ENCODE data around the gene BEND3.
"Not testable (repeated sequence)": the region's sequence is repeated elsewhere in the genome, so short reads cannot be mapped to it uniquely, and the experiment has no call there.

The BEND3 gene

DNA sequence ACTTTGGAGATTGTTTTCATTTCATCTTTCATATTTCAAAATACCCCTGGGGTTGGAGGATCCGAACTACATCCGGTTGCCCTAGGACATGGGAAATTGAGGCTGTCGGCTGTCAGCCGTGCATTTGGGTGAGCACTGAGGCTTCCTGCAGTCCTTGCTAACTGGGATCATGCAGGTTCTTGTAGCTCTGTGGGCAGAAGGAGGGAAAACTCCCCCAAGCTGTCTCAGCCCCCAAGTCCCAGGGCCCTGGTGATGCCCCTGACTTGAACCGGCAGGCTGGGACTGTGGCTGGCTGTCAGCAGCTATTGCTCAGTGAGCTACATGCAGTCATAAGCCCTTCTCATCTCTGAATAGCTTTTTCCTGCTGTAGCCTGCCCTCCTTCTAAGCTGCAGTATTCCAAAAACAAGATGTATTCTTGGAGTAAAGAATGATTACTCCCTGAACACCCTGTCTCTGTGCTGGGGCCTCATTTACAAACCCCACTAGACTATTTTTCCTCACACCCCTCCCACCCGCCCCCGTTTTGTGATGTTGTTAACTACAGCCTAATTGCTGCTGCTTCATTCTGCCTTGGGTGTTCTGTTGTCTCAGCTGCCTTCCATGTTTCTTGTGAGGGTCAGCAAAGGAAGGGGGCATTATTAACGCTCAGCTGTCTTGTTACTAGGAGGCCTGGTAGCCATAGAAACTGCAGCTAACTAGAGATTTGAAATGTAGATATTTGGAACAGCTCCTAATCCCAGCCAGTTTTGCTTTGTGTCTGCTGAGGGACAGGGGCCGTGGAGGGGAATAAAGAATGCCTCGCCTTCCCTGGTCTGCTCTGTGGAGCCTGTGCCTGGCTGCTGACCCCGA lies 69.3 kb downstream of the BEND3 start:
- peak; percentile 62 for DNase-seq (ENCODE audit: low spot score)

DNA sequence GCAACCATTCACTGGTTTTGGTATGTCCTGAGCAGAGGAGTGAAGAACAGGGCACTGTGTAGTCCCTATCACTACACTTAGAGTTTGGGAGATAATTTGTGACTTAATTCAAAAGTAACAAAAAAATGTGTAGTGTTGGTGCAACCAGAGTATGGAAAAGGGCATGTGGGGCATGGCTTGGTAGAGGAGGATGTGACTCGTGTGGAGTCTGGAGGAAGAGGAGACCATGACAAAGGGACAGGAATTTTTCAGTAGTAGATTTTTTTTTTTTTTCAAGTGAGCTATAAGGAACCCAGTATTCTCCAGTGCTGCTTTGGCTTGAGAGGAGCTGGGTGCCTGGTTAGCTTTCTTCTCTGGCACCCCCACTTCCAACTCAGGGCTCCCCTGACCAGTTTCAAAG lies 82.2 kb downstream of the BEND3 start:
- no peak for DNase-seq (ENCODE audit: low spot score)

DNA sequence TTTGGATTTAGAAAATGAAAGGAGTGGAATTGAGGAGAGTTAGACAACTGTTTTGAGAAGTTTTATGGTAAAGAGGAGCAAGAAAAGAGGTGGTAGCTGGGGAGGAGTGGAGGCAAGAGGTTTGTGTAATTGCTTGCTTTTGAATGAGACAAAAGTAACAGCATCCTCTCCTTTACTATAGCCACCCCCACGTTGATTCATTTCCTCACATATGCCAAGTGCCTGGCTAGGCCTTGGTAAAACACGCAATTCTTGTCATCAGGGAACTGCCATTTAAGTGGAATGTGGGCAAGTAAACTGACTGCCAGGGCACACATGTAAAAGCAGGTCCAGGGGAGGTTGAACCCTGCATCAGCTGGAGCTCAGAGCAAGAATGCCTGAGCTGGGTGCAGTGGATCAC lies 83.3 kb downstream of the BEND3 start:
- DNase-seq (ENCODE audit: low spot score) = no peak

DNA sequence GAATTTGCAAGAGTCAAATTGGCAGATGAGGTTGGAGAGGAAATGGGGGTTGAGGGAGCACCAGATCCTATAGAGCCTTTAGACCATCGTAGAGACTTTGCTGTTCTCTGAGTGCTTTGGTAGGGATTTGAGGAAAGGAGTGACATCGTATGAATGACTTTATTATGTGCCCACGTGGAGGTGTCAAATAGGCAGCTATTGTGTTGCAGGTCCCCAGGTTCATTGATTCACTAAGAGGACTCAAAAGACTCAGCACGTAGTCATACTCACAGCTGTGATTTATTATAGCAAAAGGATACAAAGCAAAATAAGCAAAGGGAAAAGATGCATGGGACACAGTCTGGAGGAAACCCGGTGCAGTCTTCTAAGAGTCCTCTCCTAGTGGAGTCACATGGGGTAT lies 85.2 kb downstream of the BEND3 start:
- no peak for DNase-seq (ENCODE audit: low spot score)

DNA sequence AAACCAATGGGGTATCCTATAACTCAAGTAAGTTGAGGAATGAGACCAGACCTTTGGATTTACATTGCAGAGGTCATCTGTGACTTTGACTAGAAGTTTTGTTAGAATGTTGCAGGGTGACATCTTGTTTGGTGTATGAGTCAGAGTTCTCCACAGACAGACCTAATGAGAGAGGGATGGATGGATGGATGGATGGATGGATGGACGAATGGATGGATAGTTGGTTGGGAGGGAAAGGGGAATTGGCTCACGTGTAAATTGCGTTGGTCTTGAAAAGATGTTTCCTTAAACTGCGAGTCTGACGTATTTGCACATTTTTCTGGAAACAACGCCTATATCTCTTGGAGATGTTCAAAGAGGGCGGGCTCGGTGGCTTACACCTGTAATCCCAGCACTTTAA lies 88.3 kb downstream of the BEND3 start:
- DNase-seq (ENCODE audit: low spot score) = no peak

DNA sequence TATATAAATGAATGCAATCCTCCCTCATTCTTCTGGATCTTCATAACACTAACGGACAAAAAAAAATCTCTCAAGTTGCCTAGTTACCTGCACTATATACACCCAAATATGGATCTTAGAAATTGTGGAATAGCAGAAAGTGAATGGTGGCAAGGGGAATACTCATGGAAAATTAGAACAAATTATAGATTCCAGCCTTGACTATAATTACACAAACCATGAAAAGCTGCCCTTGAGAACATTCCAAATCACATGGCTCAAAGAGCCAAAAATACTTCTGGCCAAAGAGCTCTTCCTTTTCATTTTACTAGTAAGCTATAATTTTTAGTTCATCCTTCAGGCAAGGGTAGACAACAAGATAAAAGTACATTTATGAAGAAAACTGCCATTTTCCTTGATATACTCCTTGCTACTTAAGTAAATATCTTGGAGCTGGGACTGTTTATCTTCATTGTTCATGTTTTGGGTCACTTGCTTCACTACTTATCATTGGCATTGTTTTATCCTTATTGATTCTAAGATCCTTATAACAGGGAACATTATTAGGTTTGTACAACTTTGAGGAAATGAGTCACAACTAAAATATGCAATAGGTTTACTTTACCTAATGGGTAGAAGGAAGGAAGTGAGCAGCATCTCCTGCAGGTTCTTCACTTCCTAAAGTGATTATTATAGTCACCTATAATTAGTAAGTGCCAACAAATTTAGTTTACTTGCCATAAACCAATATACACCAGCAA lies 93.7 kb downstream of the BEND3 start:
- no peak for DNase-seq (ENCODE audit: low spot score)

DNA sequence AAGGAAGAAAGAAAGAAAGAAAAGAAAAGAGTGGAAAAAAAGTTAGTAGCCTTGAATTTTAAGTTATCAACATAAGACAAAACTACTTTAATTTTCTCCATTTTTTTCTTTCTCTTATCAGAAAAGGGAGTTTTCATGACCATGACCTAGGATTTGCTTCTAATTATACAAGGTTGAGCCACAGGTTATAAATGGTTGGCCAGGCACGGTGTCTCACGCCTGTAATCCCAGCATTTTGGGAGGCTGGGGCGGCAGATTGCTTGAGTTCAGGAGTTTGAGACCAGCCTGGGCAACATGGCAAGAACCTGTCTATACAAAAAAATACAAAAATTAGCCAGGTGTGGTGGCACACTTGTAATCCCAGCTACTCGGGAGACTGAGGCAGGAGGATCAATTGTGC lies 95.1 kb downstream of the BEND3 start:
- no peak for DNase-seq (ENCODE audit: low spot score)

DNA sequence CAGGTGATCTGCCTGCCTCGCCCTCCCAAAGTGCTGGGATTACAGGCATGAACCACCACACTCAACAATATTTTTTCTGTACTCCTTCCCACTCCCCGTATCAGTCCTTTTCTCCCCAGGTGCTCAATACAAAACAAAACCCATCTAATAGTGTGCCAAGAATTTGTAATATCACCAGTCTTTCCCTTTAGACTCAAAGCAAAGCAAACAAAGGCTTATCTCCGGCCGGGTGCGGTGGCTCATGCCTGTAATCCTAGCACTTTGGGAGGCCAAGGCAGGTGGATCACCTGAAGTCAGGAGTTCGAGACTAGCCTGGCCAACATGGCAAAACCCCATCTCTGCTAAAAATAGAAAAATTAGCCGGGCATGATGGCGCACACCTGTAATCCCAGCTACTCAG lies 95.7 kb downstream of the BEND3 start:
- not testable (repeated sequence) for DNase-seq (ENCODE audit: low spot score)

DNA sequence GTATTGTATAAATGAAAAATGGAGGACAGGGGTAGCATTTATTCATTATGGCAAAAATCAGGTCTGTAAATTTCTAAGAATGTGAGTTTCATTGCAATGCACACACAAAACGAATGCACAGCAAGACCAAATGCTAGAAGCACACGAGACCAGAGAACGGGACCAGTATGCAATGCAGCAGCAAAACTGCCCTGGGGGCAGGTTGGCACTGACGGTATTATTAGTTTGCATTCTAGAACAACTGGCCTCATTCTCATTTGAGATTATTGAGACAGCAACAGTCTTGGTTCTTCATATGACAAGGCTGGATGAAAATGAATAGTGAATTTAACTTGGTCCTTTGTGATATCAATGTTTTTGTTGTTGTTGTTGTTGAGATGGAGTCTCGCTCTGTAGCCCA lies 96.3 kb downstream of the BEND3 start:
- DNase-seq (ENCODE audit: low spot score) = no peak

Small RNA genes within 50 kb of the gene (small RNA-seq; reads per million reads assigned to genes)
- gene RNU6-1299P = 0 reads per million in 2 experiments

Data from SK-N-DZ (cell line).